Hematopoietic multipotent progenitor cell treated with erythropoietin and hydrocortisone succinate and interleukin-3 and kit ligand, for 6 days (in vitro differentiated cells): Measurements from ENCODE around the gene GUCA2B.

ENCODE experiments used
- DNase-seq: peaks from one replicate; pipeline ENCODE4 v3.0.0-alpha.2; 2015

The GUCA2B gene

GRCh38 chr1:42152907-42153600, at the start of gene GUCA2B:
GUCA2B (plus strand) TSS chr1:42153410; CDS start chr1:42153451, 41 bp downstream.
- no peak for DNase-seq

DNA sequence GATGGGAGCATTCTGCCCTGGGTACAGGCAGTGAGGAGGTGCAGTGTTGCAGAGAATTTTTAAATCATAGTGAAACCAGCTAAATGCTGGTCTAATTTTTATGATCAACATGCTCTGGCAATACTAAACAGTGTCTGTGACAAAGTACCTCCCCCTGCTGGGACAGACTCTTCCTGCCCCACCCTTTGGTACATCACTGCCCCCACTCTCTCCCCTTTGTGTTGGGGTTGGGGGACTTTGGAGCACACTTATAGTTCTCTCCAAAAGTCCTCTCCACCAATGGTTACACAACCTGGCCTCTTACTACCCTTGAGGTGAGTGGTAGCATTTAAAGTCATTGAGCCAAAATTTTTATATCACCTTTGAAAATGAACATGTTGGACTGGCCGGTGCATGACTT, 48.2 kb upstream of the GUCA2B start:
- no peak for DNase-seq

DNA sequence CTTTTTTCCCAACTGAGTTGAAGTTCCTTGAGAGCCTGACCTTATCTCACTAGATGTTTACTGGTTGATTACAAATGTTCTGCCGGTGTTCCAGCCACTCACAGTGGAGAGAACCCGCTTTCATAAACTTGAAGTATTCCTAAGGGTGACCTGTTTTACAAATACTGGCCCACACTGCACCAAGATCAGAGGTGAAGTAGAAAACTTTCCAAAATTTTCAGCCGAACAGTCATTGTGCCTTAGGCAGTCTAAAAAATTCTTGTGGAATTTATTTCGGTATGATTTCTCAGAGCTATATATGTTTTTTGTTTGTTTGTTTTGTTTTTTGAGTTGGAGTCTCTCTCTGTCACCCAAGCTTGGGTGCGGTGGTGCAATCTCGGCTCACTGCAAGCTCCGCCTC, 44.9 kb upstream of the GUCA2B start:
- DNase-seq = no peak

GRCh38 chr1:42109600-42109999, 43.6 kb upstream of the GUCA2B start:
- DNase-seq = no peak

DNA sequence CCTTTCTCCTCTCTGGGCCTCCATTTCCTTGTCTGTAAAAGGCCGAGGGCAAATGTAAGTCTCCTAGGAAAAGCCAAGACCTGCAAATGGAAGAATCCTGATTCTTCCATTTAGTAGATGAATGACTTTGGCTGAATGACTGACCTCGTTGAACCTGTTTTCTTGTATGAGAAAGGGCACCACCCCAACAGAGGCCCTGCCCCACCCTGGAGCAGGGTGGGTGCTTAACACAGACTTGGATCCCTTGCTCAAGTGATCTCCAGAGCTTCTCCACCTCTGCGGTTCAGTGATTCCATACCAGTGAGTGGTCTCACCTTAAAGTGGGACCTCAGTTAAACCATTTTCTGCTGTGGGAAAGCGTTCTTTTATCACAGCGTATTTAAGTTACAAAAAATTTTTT, 39.0 kb upstream of the GUCA2B start:
- DNase-seq = no peak

GRCh38 chr1:42117214-42117613, 36.0 kb upstream of the GUCA2B start:
- DNase-seq = no peak

GRCh38 chr1:42118125-42118524, 35.1 kb upstream of the GUCA2B start:
- no peak for DNase-seq

DNA sequence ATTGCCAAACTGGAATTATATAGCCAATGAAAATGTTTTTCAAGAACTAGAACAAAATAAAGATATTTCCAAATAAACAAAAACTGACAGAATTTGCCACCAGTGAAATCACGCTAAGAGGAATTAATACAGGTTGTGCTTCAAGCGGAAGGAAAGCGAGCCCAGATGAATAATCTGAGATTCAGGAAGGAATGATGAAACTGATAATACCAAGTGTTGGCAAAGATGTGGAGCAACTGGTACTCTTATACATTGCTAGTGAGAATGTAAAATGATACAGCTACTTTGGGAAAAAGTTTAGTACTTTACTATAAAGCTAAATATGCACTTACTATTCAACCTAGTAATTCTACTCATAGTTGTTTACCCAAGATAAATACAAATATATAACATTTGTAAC, 30.8 kb upstream of the GUCA2B start:
- DNase-seq = no peak

DNA sequence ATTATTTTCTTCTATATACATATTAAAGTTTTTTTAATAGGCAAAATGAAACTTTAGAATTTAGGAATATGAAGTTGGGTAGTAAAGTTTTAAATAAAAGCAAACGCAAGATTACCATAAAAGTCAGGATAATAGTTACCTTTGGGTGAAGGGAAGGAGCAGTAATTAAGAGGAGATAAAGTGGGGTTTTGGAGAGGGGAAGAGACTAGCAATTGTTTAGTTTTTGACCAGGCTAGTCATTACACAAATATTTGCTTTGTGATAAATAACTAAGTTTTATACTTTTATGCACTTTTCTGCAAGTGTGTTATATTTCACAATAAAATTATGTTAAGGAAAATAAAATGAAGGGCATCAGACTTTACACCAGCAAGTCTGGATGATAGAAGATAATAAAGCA, 27.7 kb upstream of the GUCA2B start:
- no peak for DNase-seq

GRCh38 chr1:42127767-42128166, 25.4 kb upstream of the GUCA2B start:
- no peak for DNase-seq

DNA sequence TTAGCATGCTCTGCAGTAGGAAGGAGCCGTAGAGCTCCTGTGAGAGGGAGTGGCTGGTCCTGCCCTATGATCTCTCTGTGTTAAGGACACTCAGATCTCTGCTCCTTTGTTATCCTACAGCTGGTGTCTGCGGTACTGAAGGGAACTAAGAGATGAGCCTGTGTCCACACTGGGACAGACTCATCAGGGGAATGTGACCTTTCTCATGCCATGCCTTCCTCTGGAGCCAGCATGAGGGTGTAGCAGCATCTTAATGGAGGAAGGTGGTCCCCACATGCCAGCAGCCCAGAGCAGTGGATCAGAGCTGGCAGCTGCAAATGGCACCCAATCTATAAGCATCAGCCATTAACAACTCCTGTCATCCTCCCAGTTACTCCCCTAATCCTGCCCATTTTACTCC, 24.7 kb upstream of the GUCA2B start:
- no peak for DNase-seq

- DNase-seq = no peak
These were observed 24.2 kb upstream of the GUCA2B start for GRCh38 chr1:42128964-42129363.

DNA sequence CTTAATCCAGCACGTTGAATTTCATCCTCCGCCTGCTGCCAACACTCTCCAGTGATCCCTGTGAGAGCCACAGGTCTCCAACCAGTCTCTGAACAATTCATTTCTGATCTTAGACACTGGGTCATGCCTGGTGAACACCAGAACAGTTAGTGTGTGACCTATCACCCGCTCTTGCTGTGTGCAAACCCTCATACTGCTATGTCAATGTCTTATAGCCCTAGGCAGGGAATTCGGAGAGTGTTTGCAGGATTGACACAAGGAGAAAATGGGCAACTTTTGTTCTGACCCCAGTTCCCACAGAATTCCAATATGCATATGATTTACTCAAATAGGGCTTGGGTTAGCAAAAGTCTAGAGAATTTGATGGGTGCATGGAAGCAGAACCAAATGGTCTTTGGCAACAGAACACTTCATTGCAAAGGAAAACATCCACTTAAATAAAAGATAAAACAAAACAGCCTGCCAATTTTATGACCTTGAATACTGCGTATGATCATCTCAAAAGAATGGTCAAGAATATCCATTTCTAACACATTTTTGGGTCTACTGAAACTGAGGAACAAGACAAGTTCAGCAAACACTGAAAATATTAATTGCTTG, 23.0 kb upstream of the GUCA2B start:
- no peak for DNase-seq

GRCh38 chr1:42133390-42133789, 19.8 kb upstream of the GUCA2B start:
- DNase-seq = no peak

- no peak for DNase-seq
These were observed 19.2 kb upstream of the GUCA2B start for GRCh38 chr1:42133809-42134526.

DNA sequence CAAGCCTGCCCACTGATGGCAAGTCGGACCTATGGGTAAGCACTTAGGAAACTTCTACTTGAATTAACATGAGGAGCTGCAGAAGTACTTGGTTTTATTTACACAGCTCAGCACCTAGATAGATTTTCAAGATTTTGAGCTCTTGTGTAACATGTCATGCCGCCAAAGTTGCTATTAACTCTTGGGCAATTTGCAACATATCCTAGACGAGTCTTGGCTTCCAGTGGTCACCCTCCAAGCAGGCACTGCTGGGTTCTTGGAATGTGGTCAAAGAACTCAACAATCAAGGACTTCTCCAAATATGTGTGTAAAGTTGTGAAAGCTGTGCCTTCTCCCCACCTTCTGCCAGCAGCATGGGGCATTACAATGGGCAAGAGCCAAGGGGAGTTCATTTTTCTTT, 17.8 kb upstream of the GUCA2B start:
- no peak for DNase-seq

DNA sequence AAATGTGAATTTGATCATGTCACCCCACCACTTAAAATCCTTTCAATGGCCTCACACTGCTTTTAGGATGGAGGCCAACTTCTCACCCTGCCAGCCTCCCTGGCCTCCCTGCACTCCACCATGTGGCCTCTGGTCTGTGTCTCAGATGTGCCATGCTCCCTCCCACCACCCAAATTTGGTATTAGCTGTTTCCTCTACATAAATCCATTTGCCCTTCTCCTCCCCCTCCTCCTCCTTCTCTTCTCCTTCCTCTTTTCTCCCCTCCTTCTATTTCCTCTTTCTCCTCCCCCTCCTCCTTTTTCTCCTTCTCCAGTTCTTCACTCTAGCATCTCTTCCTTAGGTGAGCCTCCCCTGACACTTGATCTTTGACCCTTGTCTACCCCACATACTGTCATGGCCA, 16.7 kb upstream of the GUCA2B start:
- DNase-seq = no peak

DNA sequence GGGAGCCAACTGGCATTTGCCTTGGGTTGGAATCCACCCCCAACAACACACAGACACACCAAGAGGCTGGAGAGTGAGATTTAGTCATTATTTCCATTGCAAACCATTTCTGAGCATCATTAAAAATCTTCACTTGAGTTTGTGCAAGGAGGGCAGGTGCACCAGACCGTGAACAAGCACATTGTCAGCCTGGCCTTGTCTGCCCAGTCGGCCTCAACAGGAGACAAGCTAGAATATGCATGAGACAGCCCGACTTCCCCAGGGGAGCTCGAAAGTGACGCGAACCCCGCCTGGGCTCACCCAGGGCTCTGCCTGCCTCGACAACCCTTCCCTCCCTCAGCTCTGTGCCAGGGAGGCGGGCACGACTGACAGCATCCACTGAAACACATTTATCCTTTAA, 15.4 kb upstream of the GUCA2B start:
- no peak for DNase-seq

- DNase-seq = no peak
These were observed 14.6 kb upstream of the GUCA2B start for GRCh38 chr1:42138586-42138985.

DNA sequence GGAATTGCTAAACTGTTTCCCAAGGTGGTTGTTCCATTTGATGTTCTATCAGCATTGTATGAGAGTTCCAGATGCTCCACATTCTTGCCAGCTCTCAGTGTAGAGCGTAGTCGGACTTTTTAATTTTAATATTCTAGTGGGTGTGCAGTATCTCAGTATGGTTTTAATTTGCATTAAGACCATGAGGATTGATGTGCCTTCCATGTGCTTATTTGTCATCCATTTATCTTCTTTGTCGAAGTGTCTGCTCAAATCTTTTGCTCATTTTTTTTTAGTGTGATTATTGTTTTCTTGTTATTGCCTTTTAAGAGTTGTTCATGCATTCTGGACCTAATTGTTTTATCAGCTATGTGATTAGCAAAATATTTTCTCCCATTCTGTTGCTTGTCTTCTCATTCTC, 13.8 kb upstream of the GUCA2B start:
- no peak for DNase-seq

DNA sequence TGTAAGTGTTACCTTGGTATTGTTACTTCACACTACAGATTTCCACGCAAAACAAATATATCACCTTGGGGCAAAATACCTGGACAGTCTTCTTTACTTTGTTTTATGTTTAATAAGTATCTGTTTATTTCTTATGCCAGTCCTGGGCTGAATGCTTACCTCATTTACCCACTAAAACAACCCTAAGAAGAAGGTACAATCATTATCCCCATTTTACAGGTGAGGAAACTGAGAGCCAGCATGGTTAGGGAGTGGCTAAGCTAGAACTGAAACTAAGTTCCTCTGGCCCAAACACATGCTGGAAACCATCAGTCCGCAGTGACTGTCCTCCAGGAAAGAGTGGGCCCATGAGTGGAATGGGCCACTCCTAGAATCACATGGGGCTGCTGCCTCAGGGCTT, 13.0 kb upstream of the GUCA2B start:
- DNase-seq = no peak

DNA sequence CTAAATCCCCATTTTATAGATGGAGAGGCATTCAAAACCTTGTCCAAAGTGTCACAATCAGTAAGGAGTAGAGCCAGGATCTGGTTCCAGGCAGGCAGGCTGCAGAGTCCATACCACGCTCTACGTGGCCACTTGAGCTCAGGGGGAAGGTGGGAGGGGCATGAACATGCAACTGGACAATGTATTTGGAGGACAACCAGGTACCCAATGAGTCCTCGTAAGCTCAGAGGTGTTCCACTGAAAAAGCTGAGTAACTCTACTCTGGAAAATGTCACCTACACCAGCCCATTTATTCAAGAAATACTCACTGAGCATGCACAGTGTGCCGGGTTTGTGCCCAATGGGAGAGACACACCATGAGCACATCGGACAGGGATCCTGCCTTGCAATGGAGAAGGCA, 11.2 kb upstream of the GUCA2B start:
- DNase-seq = no peak

DNA sequence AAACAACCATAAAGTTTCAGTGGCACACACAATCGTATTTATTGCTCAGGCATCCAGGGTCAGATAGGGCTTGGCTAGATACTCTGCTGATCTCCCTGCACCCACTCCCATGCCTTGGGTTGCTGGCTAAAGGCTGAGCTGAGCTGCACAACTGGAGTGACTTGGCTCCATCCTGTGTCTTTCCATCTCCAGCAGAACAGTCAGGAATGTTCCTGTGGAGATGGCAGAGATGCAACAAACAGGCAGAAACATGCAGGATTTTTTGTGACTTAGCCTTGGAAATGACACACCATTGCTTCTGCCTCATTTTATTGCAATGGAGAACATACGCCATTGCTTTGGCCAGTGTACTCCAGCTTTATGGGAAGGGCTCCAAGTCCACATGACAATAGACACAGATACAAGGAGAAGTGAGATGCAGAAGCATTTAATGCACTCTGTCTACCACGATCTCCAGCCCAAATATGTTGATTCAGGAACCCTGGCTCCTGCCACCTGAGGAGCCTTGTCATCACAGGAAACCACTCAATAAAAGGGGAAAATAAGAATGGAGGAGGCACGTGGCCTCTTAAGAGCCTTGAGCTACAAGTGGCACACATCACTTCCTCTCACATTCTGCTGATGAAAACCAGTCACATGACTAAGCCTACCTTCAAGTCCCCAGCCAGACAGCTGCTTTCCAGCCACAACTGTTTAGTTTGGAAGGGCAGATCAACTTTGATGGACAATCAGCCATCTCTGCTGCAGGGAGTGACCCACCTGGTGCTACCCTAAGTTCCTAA, 10.1 kb upstream of the GUCA2B start:
- DNase-seq = no peak
